ENCODE measurements around the gene COQ7.

The COQ7 gene

DNA sequence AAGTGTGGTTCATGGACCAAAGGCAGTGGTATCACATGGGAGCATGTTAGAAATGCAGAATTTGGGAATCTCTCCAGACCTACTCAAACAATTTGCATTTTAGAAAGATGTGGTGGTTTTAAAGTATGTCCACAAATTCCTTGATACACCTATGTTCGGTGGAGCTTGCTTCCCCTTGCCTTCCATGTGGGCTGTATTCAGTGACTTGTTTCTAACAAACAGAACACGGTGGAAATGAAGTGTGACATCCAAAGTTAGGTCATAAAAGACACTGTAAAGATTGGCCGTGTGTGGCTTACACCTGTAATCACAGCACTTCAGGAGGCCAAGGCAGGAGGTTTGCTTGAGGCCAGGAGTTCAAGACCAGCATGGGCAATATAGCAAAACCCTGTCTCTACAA is 16.7 kb downstream of the COQ7 start:
- intact Hi-C loops (cut with DNase I), result loop anchor here (5.0 kb wide), 1 partner anchor 98 kb away; no protein-coding TSS in a partner anchor
- no peak for DNase-seq

DNA sequence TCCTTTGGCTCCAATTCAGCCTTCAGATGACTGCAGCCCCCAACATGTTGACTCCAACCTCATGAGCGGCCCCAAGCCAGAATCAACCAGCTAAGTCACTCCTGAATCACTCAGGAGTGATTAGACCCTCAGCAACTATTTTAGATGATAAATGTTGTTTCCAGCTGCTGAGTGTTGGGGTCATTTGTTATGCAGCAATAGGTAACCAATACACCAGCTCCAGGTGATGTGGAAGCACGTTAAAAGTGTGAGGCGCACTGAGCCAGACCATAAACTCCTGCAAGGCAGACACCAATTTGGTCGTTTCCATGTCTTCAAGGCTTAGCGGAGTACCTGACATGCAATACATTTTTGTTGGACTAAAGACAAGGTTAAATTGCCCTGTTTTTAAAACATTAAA is 17.5 kb downstream of the COQ7 start:
- intact Hi-C loops (cut with DNase I), result loop anchor here (5.0 kb wide), 3 partner anchors 97 to 417 kb away; no protein-coding TSS in a partner anchor

DNA sequence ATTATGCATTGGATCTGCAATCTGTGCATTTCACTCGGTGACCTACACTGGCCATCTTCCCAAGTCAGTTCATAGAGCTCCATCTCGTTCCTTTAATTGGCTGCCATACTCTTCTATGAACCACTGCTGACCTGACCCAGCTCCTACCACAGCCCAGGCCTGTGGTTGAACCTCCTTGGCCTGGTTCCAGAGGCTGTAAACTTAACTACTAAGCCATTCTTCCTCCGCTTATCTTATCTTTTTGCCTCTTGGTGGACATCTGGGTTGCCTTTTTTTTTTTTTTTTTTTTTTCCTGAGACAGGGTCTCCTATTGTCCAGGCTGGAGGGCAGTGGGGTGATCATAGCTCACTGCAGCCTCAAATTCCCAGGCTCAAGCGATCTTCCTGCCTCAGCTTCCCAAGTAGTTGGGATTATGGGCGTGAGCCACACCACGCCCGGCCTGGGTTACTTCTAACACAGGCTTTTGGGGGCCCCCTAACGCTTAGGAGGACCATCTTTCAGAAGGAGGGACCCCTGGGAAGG is 18.3 kb downstream of the COQ7 start:
- DNase-seq, result no peak
- intact Hi-C loops (cut with DNase I), result loop anchor here (5.0 kb wide), 2 partner anchors 292 to 417 kb away; no protein-coding TSS in a partner anchor

More for the DNA sequence above, 17.5 kb downstream of the COQ7 start:
- no peak for DNase-seq

DNA sequence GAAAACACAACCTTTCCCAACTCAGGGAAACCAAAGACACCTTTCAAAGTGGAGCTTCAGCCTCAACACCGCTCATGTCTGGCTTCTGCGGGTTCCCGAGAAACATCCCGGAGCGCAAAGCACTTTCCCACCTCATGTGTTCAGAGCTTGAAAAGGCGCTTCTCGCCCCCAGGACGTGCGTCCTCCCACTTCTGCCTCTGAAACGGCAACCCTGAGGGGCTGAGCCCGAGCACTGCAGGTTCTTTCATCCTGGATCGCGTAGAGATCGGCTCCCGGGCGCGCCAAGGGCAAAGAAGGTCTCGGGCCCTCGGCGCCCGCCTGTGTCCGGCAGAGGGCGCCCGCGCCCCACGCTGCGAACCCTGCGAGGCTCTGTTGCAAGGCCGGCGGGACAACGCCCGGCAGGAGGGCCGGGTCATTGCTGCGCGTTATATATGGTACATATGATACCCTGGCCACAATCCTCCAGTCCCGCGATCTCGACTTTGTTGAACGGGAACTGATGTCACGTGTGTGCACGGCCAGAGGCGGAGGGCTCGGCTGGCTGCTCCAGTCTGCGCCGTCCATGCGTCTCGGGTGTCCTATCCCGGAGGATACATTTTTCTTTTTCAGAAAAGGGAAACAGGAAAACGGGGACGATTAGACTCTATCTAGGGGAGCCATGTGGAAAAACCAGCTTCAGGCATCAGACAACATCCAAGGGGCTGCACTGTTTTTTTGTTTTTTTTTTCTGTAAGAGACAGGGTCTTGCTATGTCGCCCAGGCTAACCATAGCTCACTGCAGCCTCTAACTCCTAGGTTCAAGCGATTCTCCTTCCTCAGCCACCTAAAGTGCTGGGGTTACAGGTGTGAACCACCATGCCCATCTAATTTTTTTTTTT is 19.1 kb downstream of the COQ7 start:
- intact Hi-C loops (cut with DNase I), result loop anchor here (5.0 kb wide), 2 partner anchors 291 to 416 kb away; no protein-coding TSS in a partner anchor
- DNase-seq, result peak; percentile 63 to 94 (median 85)

DNA sequence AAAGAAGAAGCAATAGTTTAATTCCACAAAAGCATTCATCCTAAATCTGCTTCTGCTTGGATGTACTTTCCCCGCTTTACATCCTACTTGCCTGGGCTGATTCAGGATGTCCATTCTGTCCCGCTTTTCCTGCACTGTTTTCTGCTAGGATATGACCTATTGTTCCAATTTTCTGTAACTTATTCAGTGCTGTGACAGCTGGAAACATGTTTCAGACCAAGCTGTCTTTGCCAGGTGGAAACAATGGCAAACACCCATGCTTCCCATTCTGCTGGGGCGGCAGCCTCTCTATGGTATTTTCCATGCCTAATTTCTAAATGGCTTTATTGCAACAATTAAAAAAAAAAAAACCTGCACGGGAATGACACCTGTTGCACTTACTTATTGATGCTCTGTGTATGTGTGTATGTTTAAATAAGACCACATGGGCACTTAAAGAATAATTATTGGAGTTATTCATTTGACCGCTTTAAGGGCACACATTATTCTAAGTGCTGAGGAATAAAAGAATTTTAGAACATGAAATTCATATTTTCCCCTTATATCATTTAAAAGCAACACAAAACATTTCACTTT is 21.0 kb downstream of the COQ7 start:
- no peak for DNase-seq
- intact Hi-C loops (cut with DNase I), result loop anchor here (5.0 kb wide), 2 partner anchors 289 to 414 kb away; no protein-coding TSS in a partner anchor

DNA sequence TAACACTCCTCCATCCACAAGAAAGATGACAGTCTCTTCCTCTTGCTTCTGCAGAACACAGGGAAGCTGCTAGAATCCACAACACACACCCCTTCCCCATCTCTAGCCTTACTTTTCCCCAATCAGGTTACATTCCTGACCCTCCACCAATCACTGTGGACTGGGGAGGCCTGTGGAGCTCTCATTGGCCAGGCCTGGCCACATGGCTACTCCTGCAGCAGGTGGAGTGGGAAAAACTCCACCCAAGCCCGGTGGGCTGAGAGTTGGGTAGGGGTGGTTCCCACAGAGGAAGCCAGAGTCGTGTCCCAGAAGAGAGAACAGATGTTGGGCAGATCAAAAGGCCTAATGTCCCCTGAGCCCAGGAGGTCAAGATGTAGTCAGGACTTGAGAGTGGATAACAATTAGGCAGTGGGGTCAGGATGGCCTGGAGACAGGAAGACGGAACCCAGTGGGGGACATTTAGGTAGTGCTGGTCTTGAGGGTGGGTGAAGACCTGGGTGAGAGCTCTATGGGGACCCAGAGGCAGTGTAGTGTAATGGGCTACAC is 22.1 kb downstream of the COQ7 start:
- peak in 1 of 42 donors; percentile 19 for DNase-seq
- intact Hi-C loops (cut with DNase I), result loop anchor here (5.0 kb wide), 2 partner anchors 288 to 413 kb away; no protein-coding TSS in a partner anchor

DNA sequence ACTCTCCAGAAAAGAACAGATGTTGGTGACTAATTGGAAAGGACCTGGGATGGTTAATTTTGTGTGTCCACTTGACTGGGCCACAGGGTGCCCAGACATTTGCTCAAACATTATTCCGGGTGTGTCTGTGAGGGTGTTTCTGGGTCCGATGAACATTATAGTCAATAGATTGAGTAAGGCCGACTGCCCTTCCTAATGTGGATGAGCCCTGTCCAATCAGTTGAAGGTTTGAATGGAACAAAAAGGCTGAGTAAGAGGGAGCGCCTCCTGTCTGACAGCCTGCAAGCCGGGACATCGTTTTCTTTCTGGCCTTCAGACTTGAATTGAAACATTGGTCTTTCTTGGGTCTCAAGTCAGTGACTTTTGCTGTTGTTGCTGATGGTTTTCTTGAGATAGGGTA is 23.5 kb downstream of the COQ7 start:
- no peak for DNase-seq
- intact Hi-C loops (cut with DNase I), result no loop called here

DNA sequence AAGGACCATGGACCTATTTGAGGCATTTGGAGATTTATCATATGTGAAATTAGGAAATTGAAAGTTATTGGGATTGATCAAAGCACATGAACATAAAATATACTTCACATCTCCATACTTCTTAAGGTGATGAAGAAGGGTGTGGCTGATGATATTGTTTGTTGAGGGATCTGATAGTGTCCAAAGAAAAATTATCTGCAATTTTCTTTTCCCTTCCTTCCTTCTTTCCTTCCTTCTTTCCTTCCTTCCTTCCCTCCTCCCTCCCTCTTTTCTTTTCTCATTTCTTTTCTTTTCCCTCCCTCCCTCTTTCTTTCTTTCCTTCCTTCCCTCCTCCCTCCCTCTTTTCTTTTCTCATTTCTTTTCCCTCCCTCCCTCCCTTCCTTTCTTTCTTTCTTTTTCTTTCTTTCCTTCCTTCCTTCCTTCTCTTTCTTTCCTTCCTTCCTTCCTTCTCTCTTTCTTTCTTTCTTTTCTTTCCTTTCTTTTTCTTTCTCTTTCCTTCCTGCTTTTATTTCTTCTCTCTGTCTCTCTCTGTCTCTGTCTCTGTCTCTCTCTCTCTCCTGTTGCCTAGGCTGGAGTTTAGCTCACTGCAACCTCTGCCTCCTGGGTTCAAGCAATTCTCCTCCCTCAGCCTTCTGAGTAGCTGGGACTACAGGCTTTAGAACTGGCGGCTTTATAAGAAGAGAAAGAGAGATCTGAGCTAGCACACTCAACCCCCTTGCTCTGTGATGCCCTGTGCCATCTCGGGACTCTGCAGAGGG is 25.4 kb downstream of the COQ7 start:
- no peak for DNase-seq
- intact Hi-C loops (cut with DNase I), result no loop called here

DNA sequence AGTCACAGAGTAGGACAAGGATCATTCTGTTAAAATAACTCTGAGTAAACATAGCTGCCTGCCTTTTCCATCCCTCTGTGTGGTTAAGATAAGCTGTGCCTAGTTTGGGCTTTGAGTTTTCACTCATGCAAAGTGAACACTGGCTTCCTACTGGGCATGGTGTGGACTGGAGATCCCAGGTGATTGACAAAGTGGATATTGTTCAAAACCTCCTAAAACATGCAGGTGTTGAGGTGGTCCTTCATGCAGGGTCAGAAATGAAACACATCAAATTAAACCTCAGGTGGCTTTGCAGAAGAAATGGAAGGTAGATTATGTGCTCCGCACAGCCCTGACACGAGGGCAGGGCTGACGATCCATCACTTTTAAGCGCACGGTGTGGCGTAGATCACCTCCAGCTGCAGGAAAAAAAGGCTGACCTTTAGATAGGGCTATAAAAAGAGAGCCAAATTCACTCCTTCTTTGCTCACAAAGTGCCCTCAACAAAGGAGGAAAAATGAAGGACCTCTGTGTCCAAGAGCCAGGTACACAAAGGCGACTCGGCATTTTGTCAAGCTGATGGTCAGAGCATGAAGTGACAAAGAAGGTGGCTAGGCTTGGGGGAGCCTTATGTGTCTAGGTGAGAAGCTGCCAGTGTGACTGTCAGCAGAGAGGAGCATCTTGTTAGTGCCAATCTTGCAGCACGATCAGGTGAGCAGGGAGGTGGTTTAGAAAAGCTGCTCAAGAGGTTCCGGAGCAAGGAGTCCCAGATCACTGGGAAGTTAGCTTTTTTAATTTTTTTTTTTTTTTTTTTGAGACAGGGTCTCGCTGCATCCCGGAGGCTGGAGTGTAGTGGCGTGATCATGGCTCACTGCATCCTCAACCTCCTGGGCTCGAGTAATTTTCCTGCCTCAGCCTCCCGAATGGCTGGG is 26.5 kb downstream of the COQ7 start:
- peak in 1 of 42 donors; percentile 29 for DNase-seq
- intact Hi-C loops (cut with DNase I), result no loop called here

DNA sequence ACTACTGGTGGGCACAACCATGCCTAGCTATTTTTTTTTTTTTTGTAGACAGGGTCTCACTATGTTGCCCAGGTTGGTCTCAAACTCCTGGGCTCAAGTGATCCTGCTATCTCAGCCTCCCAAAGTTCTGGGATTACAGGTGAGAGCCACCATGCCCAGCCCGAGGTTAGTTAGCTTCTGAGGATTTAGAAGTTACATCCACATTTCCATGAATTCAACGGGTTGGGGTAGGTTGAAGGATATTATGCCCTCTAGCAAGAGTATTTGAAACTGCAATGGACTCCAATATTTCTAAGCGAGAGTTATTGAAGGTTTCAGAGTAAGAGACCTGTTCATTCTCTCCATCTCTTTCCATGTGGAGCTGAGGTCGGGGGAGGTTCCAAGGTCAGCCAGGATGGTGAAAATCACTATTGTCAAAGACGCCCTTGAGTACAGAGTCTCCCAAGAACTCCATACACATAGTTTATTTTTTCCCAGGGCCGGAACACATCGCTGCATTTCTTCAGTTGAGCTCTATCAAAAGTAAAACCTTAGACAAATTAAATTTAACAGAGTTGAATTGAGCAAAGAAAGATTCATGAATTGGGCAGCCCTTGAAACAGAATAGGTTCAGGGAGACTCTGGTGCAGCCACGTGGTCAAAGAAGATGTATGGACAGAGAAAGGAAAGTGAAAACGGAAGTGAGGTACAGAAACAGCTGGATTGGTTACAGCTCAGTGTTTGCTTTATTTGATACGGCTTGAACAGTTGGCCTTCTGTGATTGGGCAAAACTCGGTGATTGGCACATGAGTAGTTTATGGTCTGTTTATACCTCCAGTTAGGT is 27.3 kb downstream of the COQ7 start:
- intact Hi-C loops (cut with DNase I), result no loop called here
- no peak for DNase-seq

DNA sequence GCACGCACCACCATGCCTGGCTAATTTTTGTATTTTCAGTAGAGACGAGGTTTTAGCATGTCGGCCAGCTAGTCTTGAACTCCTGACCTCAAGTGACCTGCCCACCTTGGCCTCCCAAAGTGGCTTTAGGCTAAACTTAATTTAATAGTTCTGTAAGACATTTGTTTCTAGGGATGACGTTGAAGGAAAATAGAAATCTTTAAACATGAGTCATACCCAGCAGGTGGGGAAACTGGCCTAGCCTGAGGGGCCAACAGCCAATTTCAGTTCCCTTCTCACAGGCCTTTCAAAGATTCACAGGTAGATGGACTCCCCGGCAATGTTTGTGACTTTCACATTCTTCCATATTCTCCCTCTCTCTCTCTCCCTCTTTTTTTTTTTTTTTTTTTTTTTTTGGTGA is 28.2 kb downstream of the COQ7 start:
- intact Hi-C loops (cut with DNase I), result no loop called here
- DNase-seq, result no peak

DNA sequence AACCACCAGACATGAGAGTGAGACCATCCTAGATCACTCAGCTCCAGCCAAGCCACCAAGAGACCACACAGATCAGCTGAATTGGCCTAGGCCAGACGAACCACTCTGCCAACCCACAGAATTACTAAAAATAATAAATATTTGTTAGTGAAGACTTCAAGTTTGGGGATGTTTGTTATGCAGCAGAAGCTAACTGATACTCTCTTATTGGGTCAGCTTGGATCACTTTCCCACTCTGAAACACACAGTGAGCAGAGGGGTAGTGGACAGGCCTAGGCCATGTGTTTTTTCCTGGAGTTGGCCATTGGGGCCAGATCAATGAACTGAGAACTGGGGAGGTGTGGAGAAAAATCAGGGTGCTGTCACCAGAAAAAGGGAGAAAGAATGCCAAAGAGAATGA is 30.8 kb downstream of the COQ7 start:
- DNase-seq, result no peak
- intact Hi-C loops (cut with DNase I), result no loop called here

DNA sequence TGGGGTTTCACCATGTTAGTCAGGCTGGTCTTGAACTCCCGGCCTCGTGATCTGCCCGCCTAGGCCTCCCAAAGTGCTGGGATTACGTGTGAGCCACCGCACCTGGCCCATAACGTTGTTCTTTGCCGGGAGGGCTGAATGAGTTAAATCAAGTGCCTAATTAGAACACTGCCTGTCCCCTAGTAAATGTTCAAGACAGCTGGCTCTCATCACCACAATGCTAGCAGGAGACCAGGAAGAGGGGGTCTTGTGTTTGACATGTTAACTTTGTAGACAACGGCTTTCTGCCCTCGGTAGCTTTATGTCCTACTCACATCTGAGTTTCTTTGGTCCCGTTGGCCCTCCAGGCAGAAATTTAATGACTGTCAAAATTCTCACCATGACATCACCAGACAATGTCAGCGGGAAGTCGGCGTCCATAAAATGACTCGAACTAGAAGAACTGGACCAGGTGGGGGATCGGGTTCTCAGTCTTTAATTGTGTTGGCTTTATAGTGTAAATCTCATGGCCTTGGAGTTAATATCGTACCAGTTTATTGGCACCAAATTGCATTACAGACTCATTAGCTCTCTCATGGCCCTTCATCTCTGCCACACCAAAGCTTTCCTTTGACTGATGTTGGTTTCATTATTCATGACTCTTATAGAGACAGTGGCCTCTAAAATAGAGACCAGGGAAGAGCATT is 34.9 kb downstream of the COQ7 start:
- DNase-seq, result no peak

DNA sequence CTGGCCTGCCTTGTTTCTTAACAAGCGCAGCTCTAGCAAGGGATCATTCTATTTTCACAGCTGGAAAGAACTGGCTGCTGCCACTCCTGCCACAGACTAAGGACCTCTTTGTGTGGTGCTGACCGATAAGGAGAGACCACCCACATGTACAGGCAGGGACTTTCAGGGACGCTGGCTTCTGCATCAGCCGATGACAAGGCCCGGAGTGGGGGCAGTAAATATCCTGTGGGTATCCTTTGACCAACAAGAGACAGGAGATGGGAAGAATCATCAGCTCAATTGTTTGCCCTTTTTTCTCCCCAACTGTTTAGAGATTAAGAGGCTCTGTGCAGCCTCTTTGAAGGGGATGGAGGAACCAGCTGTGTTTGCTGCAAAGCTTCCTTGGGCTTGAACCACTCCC is 37.2 kb downstream of the COQ7 start:
- DNase-seq, result no peak
- intact Hi-C loops (cut with DNase I), result no loop called here

More for the DNA sequence above, 34.9 kb downstream of the COQ7 start:
- intact Hi-C loops (cut with DNase I), result no loop called here

DNA sequence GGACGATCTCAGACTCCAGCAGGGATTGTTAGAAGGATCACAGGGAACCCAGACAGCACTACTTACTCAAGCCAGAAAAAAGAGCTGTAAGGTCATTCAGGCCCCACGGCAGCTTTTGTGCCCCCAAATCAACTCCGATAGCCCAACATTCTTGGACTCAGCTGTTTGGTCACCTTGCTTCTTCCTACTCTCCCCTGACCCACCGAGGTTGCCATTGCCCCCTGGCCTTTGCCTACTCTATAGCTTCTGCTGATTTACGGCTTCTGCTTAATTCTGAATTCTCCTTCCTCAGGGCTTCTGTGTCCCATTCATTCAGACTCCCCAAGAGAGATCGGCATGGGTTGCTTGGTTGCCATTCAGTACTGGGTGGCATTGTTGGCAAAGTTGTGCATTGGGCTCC is 37.7 kb downstream of the COQ7 start:
- DNase-seq, result no peak
- intact Hi-C loops (cut with DNase I), result no loop called here

DNA sequence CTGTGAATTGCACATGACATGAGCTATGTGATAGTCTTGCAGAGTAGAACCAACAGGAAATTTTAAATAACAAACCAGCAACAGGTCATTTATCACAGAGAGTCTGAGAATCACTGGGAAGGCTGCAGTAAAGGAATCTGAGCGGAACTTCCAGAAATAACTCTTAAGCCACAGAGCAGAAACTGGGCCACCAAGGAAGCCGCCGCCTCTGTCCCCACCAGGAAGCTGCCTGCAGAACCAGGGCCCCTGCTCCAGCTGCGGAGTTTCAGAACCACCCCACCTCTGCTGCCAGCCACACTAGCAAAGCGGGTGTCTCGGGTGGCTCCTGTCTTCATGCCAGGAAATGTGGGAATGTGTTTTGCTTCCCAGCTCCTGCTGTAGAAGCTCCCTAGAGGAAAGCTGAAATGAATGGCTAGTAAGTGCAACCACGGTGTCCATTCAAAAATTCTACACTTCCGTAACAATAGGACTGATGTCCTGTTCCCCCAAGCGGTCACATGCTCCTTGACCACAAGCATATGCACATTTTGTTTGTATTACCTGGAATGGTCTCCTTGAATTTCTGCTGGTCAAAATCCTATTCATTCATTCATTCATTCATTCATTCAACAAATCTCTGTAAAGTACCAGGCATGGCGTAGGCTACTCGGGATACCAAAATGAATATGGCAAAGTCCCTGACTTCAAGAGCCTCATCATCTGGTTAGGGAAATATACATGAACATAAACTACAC is 38.6 kb downstream of the COQ7 start:
- intact Hi-C loops (cut with DNase I), result no loop called here
- DNase-seq, result peak in 8 of 42 donors; percentile 14 to 55 (median 36)
